ENCODE results near the gene RPUSD1.

DNA sequence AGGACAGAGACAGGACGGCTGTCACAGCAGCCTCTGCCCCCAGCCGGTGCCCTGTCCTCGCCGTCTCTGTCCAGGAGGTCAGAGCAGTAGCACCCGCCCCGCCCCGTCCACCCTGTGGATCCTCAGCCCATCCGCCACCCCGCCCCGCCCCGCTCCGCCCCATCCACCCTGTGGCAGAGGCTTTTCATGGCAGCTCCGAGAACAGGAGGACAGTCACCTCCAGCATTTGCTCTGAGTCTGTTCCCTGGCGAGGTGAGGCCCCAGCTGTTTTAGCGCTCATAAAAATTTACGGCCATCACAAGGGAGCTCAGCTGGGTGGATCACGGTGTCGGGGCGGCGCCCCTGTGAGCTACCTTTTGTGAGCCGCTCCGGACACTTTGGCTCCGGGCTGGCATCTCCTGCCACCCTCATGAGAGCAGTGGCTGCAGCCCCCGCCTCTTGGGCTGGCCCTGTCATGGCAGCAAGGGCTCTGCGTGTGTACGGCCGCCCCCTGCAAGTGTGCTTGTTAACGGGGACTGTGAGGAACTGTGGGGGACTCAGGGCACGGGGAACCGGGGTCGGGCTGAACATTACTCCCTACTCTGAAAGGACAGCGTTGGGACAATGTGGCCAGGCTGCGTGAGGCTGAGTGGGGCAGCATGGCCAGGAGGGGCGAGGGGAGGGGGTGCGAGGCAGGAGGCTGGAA, 44.6 kb upstream of the RPUSD1 start:
- no peak for TF ChIP-seq POLR2A (IDR thresholded peaks at IDR 0.05)
- no peak for TF ChIP-seq CTCF (IDR thresholded peaks at IDR 0.05)
